HUDEP-2 (cell line): Measurements from ENCODE around the gene MYO3B.

Experiments
- DNase-seq, 76 experiments: peaks; one replicate each; lab custom pipeline; 2025; ENCODE audit not compliant: unreplicated experiment in 76 of 76; lab: John Stamatoyannopoulos, UW

The MYO3B gene

GRCh38 chr2:170159060-170159459 is 18.9 kb upstream of the MYO3B start:
- no peak for DNase-seq

GRCh38 chr2:170161516-170162270 is 16.3 kb upstream of the MYO3B start:
- no peak for DNase-seq

GRCh38 chr2:170162271-170162632 is 15.7 kb upstream of the MYO3B start:
- DNase-seq = no peak

GRCh38 chr2:170163411-170164065 is 14.4 kb upstream of the MYO3B start:
- no peak for DNase-seq

- DNase-seq = no peak
Measured at GRCh38 chr2:170165129-170165528, 12.8 kb upstream of the MYO3B start.

- no peak for DNase-seq
Measured at GRCh38 chr2:170166735-170167134, 11.2 kb upstream of the MYO3B start.

- no peak for DNase-seq
Measured at GRCh38 chr2:170170281-170171040, 7.5 kb upstream of the MYO3B start.

- DNase-seq = no peak
Measured at GRCh38 chr2:170176212-170176611, 1.7 kb upstream of the MYO3B start.

GRCh38 chr2:170180031-170180566 is 2.2 kb downstream of the MYO3B start:
- no peak for DNase-seq

- DNase-seq = no peak
Measured at GRCh38 chr2:170181602-170182001, 3.7 kb downstream of the MYO3B start.

- DNase-seq = no peak
Measured at GRCh38 chr2:170185319-170185718, 7.4 kb downstream of the MYO3B start.

GRCh38 chr2:170189757-170190156 is 11.8 kb downstream of the MYO3B start:
- DNase-seq = no peak

GRCh38 chr2:170190172-170190571 is 12.2 kb downstream of the MYO3B start:
- DNase-seq = no peak

- peak in 2 of 76 experiments; percentile 1 to 4 for DNase-seq
Measured at GRCh38 chr2:170191166-170191866, 13.4 kb downstream of the MYO3B start.

- DNase-seq = no peak
Measured at GRCh38 chr2:170196963-170197362, 19.0 kb downstream of the MYO3B start.

GRCh38 chr2:170201275-170201674 is 23.3 kb downstream of the MYO3B start:
- no peak for DNase-seq

- no peak for DNase-seq
Measured at GRCh38 chr2:170201734-170202393, 23.9 kb downstream of the MYO3B start.

- no peak for DNase-seq
Measured at GRCh38 chr2:170202437-170202836, 24.5 kb downstream of the MYO3B start.

GRCh38 chr2:170204298-170204951 is 26.5 kb downstream of the MYO3B start:
- no peak for DNase-seq

GRCh38 chr2:170206246-170206645 is 28.3 kb downstream of the MYO3B start:
- DNase-seq = no peak
